ENCODE data around the gene GLIS2. TPM values are rescaled to one million over a fixed set of nuclear protein-coding genes. Genes with fewer than 3 reads are reported as not detected.

GLIS2 gene
- total and polyA plus RNA-seq, 10 of the 15 experiments (the other 5 are each of a cell fraction or from before 2014, with no cell fraction given): 0.03 to 0.64 (median 0.18) TPM; not detected in 4

DNA sequence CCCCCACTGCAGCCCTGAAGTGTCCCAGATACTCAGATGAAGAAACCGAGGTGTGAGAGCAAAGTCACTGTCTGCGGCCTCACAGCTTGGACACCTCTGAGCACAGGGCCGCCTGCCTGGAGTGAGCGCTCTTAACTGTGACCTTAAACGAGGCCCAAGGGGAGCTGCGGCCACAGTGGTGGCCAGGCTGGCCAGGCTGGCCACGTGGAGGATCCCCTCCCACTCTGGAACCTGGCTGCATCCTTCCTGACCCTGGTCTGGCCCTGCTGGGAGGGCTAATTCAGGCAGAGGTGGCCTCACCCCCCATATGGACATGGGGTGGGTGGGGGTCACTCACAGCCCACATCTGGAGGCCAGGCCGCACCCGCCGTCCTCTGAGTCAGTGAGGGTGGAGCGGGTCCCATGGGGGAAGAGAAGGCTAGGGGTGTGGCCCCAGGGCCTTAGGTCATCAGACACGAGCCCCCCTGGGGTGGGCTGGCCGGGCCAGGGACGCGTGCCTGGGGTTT, 62.3 kb downstream of the GLIS2 start (continued):
- TF ChIP-seq MEF2A (IDR thresholded peaks at IDR 0.05; ENCODE audit: insufficient read depth, low read depth, low read length) (no peak), GATAD2B (conservative IDR thresholded peaks at IDR 0.05; ENCODE audit: low read depth) (no peak), CREB1 (IDR thresholded peaks at IDR 0.05; ENCODE audit: low read depth) (no peak), STAT3 (IDR thresholded peaks at IDR 0.05; ENCODE audit: low read depth, low read length) (no peak), NFIC (IDR thresholded peaks at IDR 0.05; ENCODE audit: low read depth, low read length) (no peak), SMC3 (IDR thresholded peaks at IDR 0.05; ENCODE audit: borderline replicate concordance, low read length) (no peak), CBX5 (IDR thresholded peaks at IDR 0.05; ENCODE audit: low read depth) (no peak), ZNF384 (IDR thresholded peaks at IDR 0.05; ENCODE audit: borderline replicate concordance, low read depth, low read length) (no peak), ZNF622 (IDR thresholded peaks at IDR 0.05) (no peak), LARP7 (IDR thresholded peaks at IDR 0.05) (no peak), MYB (IDR thresholded peaks at IDR 0.05; ENCODE audit: borderline replicate concordance, low read depth, low read length) (no peak)
- TF ChIP-seq, protein P1, sequence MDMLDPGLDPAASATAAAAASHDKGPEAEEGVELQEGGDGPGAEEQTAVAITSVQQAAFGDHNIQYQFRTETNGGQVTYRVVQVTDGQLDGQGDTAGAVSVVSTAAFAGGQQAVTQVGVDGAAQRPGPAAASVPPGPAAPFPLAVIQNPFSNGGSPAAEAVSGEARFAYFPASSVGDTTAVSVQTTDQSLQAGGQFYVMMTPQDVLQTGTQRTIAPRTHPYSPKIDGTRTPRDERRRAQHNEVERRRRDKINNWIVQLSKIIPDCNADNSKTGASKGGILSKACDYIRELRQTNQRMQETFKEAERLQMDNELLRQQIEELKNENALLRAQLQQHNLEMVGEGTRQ (IDR thresholded peaks at IDR 0.05; ENCODE audit: borderline replicate concordance, low read depth, low read length): no peak
- TF ChIP-seq, protein P2, sequence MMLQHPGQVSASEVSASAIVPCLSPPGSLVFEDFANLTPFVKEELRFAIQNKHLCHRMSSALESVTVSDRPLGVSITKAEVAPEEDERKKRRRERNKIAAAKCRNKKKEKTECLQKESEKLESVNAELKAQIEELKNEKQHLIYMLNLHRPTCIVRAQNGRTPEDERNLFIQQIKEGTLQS (IDR thresholded peaks at IDR 0.05; ENCODE audit: borderline replicate concordance, extremely low read depth, low read depth, low read length): no peak
- TF ChIP-seq, protein P3, sequence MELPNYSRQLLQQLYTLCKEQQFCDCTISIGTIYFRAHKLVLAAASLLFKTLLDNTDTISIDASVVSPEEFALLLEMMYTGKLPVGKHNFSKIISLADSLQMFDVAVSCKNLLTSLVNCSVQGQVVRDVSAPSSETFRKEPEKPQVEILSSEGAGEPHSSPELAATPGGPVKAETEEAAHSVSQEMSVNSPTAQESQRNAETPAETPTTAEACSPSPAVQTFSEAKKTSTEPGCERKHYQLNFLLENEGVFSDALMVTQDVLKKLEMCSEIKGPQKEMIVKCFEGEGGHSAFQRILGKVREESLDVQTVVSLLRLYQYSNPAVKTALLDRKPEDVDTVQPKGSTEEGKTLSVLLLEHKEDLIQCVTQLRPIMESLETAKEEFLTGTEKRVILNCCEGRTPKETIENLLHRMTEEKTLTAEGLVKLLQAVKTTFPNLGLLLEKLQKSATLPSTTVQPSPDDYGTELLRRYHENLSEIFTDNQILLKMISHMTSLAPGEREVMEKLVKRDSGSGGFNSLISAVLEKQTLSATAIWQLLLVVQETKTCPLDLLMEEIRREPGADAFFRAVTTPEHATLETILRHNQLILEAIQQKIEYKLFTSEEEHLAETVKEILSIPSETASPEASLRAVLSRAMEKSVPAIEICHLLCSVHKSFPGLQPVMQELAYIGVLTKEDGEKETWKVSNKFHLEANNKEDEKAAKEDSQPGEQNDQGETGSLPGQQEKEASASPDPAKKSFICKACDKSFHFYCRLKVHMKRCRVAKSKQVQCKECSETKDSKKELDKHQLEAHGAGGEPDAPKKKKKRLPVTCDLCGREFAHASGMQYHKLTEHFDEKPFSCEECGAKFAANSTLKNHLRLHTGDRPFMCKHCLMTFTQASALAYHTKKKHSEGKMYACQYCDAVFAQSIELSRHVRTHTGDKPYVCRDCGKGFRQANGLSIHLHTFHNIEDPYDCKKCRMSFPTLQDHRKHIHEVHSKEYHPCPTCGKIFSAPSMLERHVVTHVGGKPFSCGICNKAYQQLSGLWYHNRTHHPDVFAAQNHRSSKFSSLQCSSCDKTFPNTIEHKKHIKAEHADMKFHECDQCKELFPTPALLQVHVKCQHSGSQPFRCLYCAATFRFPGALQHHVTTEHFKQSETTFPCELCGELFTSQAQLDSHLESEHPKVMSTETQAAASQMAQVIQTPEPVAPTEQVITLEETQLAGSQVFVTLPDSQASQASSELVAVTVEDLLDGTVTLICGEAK (IDR thresholded peaks at IDR 0.05; ENCODE audit: borderline replicate concordance): no peak
